GM12874 (cell line): Measurements from ENCODE around the gene PSORS1C2.

Source experiments
- CTCF ChIP-seq: IDR thresholded peaks from 2 replicates; pipeline ENCODE4 v1.5.1; 2011; ENCODE audit warnings: low read depth, mild to moderate bottlenecking, control low read depth, low read length, moderate library complexity; ENCODE audit not compliant: insufficient read depth

Gene PSORS1C2

GRCh38 chr6:31139599-31139998 lies 733 bp upstream of the PSORS1C2 start:
- no peak for TF ChIP-seq CTCF

- TF ChIP-seq CTCF = no peak
Observed at GRCh38 chr6:31135710-31136109, 3.2 kb downstream of the PSORS1C2 start.

GRCh38 chr6:31132806-31133205 lies 6.1 kb downstream of the PSORS1C2 start:
- no peak for TF ChIP-seq CTCF

- TF ChIP-seq CTCF = no peak
Observed at GRCh38 chr6:31131595-31131994, 7.3 kb downstream of the PSORS1C2 start.

GRCh38 chr6:31130751-31131150 lies 8.1 kb downstream of the PSORS1C2 start:
- no peak for TF ChIP-seq CTCF

GRCh38 chr6:31129130-31129529 lies 9.7 kb downstream of the PSORS1C2 start:
- TF ChIP-seq CTCF = no peak

GRCh38 chr6:31128093-31128676 lies 10.7 kb downstream of the PSORS1C2 start:
- TF ChIP-seq CTCF = peak; percentile 89
